Measurements from ENCODE around the gene FBXW5. TPM values are rescaled to one million over a fixed set of nuclear protein-coding genes. Genes with fewer than 3 reads are reported as not detected.

Gene FBXW5
- total RNA-seq, 1 experiment from 2014 or later, result 188 TPM

GRCh38 chr9:136936645-136937170, 7.8 kb downstream of the FBXW5 start:
- DNase-seq (ENCODE audit: low read depth), result no peak

- no peak for DNase-seq (ENCODE audit: low read depth)
Observed at GRCh38 chr9:136935651-136936050, 8.9 kb downstream of the FBXW5 start.

- no peak for DNase-seq (ENCODE audit: low read depth)
Observed at GRCh38 chr9:136934277-136934676, 10.3 kb downstream of the FBXW5 start.

GRCh38 chr9:136931611-136932130, 12.9 kb downstream of the FBXW5 start:
- no peak for DNase-seq (ENCODE audit: low read depth)

GRCh38 chr9:136930014-136930413, 14.5 kb downstream of the FBXW5 start:
- DNase-seq (ENCODE audit: low read depth), result no peak

GRCh38 chr9:136928591-136928990, 15.9 kb downstream of the FBXW5 start:
- no peak for DNase-seq (ENCODE audit: low read depth)

- DNase-seq (ENCODE audit: low read depth), result peak; percentile 29
Observed at GRCh38 chr9:136927343-136928271, 16.9 kb downstream of the FBXW5 start.

- DNase-seq (ENCODE audit: low read depth), result no peak
Observed at GRCh38 chr9:136926749-136927148, 17.8 kb downstream of the FBXW5 start.

- no peak for DNase-seq (ENCODE audit: low read depth)
Observed at GRCh38 chr9:136926154-136926704, 18.3 kb downstream of the FBXW5 start.

GRCh38 chr9:136925414-136926153, 19.0 kb downstream of the FBXW5 start:
- DNase-seq (ENCODE audit: low read depth), result no peak

GRCh38 chr9:136923881-136924280, 20.7 kb downstream of the FBXW5 start:
- no peak for DNase-seq (ENCODE audit: low read depth)

- no peak for DNase-seq (ENCODE audit: low read depth)
Observed at GRCh38 chr9:136922540-136922939, 22.0 kb downstream of the FBXW5 start.

GRCh38 chr9:136921718-136922117, 22.8 kb downstream of the FBXW5 start:
- no peak for DNase-seq (ENCODE audit: low read depth)

GRCh38 chr9:136921307-136921706, 23.2 kb downstream of the FBXW5 start:
- DNase-seq (ENCODE audit: low read depth), result no peak

- no peak for DNase-seq (ENCODE audit: low read depth)
Observed at GRCh38 chr9:136920734-136921231, 23.8 kb downstream of the FBXW5 start.

GRCh38 chr9:136920069-136920468, 24.5 kb downstream of the FBXW5 start:
- no peak for DNase-seq (ENCODE audit: low read depth)

GRCh38 chr9:136917902-136918301, 26.6 kb downstream of the FBXW5 start:
- no peak for DNase-seq (ENCODE audit: low read depth)

- DNase-seq (ENCODE audit: low read depth), result no peak
Observed at GRCh38 chr9:136916330-136917184, 28.0 kb downstream of the FBXW5 start.

GRCh38 chr9:136915632-136916329, 28.8 kb downstream of the FBXW5 start:
- no peak for DNase-seq (ENCODE audit: low read depth)
